Activated T-cell treated with anti-CD3 and anti-CD28 coated beads, Interleukin-2, amount 50 U/mL, for 72 hours (primary cell): ENCODE data around the gene ARHGEF16. TPM values are rescaled to one million over a fixed set of nuclear protein-coding genes. Genes with fewer than 3 reads are reported as not detected.

Source experiments
- ATAC-seq, 2 donors: fragments of 150-1000 bp; cut with Tn5 transposase; replicated peaks in 1 of 2; 2 replicates each; pipeline ENCODE4 v1.10.0; 2021; ENCODE audit warnings: moderate library complexity in 2 of 2, mild to moderate bottlenecking in 1 of 2
- DNase-seq, 2 donors: peaks; one replicate each; pipeline ENCODE4 v3.0.0; 2021 to 2022; ENCODE audit warnings: mixed read lengths in 1 of 2
- H3K27ac Mint-ChIP-seq: one replicate; pipeline ENCODE4 v1.8.0; 2022; ENCODE audit warnings: mild to moderate bottlenecking, moderate library complexity, mixed read lengths
- H3K27me3 Mint-ChIP-seq: one replicate; pipeline ENCODE4 v1.8.0; 2022; ENCODE audit warnings: low read depth, mixed read lengths
- H3K36me3 Mint-ChIP-seq, 2 donors: one replicate each; pipeline ENCODE4 v1.8.0; 2022; ENCODE audit warnings: mixed read lengths in 2 of 2, mild to moderate bottlenecking in 1 of 2; ENCODE audit not compliant: insufficient read depth in 2 of 2
- H3K4me1 Mint-ChIP-seq: one replicate; pipeline ENCODE4 v1.8.0; 2022; ENCODE audit warnings: low read depth, mixed read lengths
- H3K4me3 Mint-ChIP-seq, 2 donors: one replicate each; pipeline ENCODE4 v1.8.0; 2022; ENCODE audit warnings: mild to moderate bottlenecking in 2 of 2, mixed read lengths in 2 of 2, moderate library complexity in 2 of 2
- H3K9me3 Mint-ChIP-seq, 2 donors: one replicate each; pipeline ENCODE4 v1.8.0; 2022; ENCODE audit warnings: mixed read lengths in 2 of 2
- total RNA-seq, 2 donors: library from RNA; stranded (reverse); gene quantifications; one replicate each; pipeline ENCODE4 v1.2.3, GENCODE V29; 2022

ARHGEF16 gene
- total RNA-seq, 2 donors from 2014 or later: 0.14 TPM; not detected in 1

DNA sequence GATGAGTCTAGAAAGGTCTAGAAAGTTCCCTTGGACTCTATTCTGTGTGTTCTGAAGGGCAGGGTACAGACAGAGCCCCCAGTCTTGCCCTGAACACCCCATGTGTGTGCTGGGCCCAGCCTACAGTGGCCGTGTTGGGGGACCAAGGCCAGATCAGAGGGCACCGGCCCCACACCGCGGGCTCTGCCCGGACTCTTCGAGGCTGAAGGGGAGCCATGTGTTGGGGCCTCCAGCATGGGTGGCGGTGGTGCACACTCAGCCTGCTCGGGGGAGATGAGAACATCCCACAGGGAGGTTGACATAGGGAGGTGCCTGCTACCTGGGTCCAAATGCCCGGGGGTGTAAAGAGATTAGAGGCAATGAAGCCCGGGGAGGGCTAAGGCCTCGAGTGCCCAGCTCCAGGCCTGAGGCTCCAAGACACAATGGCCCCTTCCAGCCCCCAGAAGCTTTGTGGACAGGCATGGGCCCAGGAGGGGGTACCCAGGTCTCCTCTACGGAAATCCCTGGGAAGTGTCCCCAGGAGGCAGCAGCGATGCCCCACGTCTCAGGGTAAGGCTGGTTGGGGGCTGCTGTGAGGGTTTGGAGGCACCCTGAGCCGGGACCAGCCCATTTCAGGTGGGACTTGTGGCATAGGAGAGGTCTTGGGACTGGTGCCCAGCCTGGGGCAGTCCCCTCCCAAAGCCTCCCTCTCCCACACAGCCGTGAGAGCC is 12.1 kb downstream of the ARHGEF16 start:
- Mint-ChIP-seq H3K9me3 (no peaks in the 10 kb centered on the region), H3K27me3 (no peaks in the 10 kb centered on the region)
- DNase-seq: no peak

GRCh38 chr1:3467096-3468036 is 12.9 kb downstream of the ARHGEF16 start:
- ATAC-seq (no peak), DNase-seq (no peak)
- no peaks in the 10 kb centered on the region for H3K9me3 Mint-ChIP-seq
- H3K36me3 Mint-ChIP-seq: no peaks in the 10 kb centered on the region
- no peak overlapping the region for H3K4me3 Mint-ChIP-seq
- no peaks in the 10 kb centered on the region for H3K4me1 Mint-ChIP-seq
- H3K27me3 Mint-ChIP-seq: no peaks in the 10 kb centered on the region
- no peak overlapping the region for H3K27ac Mint-ChIP-seq

More for the DNA sequence above, 12.1 kb downstream of the ARHGEF16 start:
- Mint-ChIP-seq H3K4me1 (no peaks in the 10 kb centered on the region), H3K36me3 (no peaks in the 10 kb centered on the region), H3K27ac (no peak overlapping the region), H3K4me3 (no peak overlapping the region)
- ATAC-seq: no peak

DNA sequence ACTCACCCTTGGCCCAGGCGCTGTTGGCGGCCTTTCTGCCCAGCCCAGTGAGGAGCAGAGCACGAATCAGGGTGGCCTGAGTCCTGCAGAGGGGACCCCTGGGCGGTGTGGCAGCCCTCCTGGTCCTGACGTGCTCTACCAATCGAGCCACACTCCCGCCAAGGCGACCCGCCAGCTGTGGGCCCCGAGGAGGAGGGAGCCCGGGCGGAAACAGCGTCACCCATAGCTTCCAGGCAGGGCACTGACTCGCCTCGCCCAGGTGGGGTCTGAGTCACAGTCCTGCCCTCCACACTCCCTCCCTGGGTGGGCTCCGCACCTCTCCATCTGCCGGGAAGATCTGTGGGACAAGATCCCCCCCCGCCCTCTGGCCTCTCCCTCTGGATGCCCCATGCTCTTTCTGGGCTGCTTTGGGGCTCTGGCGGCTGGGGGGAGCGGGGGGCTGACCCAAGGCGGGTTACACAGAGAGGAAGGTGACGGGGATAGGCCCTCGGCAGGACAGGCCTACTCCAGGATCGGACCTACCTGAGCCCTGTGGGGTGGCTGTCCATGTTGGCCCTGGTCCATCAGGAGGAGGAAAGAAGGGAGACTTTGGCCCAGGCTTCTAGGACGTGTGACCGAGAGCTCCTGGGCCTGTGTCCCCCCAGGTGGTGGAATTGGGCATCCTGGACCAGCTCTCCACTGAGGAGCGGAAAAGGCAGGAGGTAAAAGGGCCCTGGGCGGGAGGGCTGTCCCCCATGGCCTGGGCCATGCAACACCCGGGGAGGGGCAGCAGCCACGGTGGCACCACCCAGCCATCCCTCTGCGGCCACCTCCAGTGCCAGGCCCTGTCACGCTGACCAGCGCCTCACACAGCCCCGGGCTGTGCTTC is 14.0 kb downstream of the ARHGEF16 start:
- ATAC-seq (no peak), DNase-seq (no peak)
- Mint-ChIP-seq H3K4me1 (no peaks in the 10 kb centered on the region), H3K27me3 (no peaks in the 10 kb centered on the region), H3K36me3 (no peaks in the 10 kb centered on the region), H3K4me3 (no peak overlapping the region), H3K27ac (no peak overlapping the region), H3K9me3 (no peaks in the 10 kb centered on the region)

DNA sequence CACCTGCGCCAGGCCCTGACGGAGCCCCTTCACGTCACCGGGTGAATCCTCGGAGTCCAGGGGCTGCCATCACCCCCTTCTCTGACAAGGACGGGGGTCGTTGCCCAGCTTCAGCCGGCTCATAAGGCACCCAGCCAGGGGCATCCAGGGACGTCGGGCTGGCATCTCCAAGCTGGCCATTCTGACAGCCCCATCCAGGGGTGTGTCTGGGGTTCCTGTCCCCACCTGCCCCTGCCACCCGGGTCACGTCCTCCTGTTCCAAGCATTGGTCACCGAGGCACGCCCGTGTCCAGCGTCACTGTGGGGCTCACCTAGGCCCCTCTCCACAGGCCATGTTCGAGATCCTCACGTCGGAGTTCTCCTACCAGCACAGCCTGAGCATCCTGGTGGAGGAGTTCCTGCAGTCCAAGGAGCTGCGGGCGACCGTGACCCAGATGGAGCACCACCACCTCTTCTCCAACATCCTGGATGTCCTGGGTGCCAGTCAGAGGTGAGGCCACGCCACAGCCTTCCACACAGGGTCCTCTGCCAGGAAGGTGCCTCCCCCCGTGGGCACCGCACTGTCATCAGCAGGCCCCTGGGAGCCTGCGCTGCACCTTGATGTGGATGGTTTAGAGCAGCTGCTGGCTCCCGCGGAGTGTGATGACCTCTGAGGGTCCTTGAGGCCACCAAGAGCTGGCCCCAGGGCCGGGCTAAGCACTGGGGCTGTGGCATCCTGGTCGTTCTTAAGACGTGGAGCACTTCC is 14.8 kb downstream of the ARHGEF16 start:
- H3K27ac Mint-ChIP-seq: no peak overlapping the region
- no peaks in the 10 kb centered on the region for H3K9me3 Mint-ChIP-seq
- H3K36me3 Mint-ChIP-seq: no peaks in the 10 kb centered on the region
- ATAC-seq (no peak), DNase-seq (no peak)
- no peaks in the 10 kb centered on the region for H3K4me1 Mint-ChIP-seq
- no peak overlapping the region for H3K4me3 Mint-ChIP-seq
- H3K27me3 Mint-ChIP-seq: no peaks in the 10 kb centered on the region

- no peak for DNase-seq
- no peak overlapping the region for H3K4me3 Mint-ChIP-seq
- H3K4me1 Mint-ChIP-seq: no peaks in the 10 kb centered on the region
- H3K27me3 Mint-ChIP-seq: no peaks in the 10 kb centered on the region
- no peaks in the 10 kb centered on the region for H3K9me3 Mint-ChIP-seq
- H3K27ac Mint-ChIP-seq: no peak overlapping the region
- no peak for ATAC-seq
- no peaks in the 10 kb centered on the region for H3K36me3 Mint-ChIP-seq
Observed at GRCh38 chr1:3469849-3470649, 15.6 kb downstream of the ARHGEF16 start.

DNA sequence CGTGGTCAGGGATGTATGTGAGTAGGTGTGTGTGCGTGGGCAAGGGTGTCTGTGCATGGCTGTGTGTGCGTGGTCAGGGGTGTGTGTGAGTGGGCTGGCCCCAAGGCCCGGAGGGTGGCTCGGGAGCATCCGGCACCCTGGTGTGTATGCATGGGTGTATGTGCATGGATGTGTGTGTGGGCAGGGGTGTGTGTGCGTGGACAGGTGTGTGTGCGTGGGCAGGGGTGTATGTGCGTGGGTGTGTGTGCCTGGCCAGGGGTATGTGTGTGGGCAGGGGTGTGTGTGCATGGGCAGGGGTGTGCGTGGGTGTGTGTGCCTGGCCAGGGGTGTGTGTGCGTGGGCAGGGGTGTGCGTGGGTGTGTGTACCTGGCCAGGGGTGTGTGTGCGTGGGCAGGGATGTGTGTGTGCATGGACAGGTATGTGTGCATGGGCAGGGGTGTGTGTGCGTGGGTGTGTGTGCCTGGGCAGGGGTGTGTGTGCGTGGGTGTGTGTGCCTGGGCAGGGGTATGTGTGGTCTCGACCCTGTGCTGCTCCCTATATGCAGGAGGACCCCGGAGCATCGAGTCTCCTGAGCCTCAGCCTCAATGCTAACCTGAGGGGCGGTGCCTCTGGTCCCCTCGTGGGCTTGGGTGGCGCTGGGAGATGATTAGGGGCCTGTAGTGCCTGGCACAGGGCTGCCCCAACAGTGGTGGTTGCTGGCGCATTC is 16.3 kb downstream of the ARHGEF16 start:
- no peaks in the 10 kb centered on the region for H3K36me3 Mint-ChIP-seq
- ATAC-seq: no peak
- no peaks in the 10 kb centered on the region for H3K27me3 Mint-ChIP-seq
- no peak overlapping the region for H3K4me3 Mint-ChIP-seq
- H3K27ac Mint-ChIP-seq: no peak overlapping the region
- no peaks in the 10 kb centered on the region for H3K4me1 Mint-ChIP-seq
- no peak for DNase-seq
- H3K9me3 Mint-ChIP-seq: no peaks in the 10 kb centered on the region

DNA sequence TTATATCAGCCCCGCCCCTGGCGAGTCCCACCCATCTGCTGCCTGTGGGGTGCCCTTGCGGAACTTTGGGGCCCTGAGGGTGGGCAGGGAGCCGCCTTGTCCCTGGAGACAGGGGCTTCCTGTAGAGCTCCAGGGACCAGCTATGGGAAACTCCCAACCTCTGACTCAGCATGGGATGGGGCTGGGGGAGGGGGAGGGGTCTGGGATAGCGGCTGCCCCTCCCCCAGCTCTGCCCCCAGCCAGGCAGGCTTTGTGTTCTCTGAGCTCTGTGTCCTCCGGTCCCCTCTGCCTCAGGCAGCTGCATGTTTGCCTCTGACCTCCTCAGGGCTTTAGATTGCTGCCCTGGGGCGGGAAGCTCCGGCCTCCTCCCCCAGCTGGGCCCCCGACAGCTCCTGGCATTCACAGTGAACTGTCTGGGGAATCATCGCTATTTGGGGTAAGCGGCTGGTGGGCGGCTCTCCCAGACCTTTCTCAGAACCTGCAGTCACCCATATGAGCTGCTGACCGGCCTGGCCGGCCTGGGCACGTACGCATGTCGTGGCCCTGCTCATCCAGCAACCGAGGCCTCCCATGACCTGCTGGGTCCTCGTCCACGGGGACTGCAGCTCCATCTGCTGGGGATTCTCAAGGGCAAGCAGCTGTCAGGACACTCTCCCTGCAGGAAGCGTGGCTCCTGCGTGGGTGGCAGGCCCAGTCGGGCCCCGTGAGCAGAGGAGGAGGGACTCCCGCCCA is 17.1 kb downstream of the ARHGEF16 start:
- H3K36me3 Mint-ChIP-seq: no peaks in the 10 kb centered on the region

DNA sequence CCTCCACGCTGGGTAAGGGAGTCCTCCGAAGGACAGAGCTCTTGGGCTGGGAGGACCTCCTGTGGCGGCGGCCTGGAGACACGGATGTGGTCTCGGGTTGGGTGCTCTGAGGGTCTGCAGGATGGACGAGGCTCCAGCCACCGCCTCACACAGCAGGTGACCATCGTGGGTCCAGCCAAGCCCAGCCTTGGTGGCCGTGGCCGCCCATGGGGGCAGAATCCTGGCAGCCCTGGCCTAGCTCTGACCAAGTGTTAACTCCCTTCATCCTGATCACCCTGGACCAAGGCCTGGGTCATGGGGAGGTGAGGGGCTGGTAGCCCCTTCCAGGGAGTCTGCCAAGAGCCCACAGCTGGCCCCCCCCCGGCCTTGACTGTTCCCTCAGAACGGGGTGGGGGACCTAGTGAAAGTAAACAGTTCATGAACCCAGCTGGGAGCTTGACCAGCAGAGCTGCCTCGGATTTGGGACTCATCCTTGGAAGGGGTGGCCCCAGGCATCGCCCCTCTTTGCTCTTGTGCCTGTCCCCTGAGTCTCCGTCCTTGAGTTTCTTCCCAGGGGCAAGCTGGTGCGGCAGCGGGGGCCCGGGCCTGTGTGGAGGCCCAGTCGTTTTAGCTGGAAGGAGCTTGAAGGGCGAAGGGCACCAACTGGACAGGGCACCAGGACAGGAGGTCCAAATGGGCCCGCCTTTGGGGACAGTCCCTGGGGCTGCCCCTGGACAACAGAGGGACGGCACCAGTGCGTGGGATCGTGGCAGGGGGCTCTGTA is 17.8 kb downstream of the ARHGEF16 start:
- no peaks in the 10 kb centered on the region for H3K4me1 Mint-ChIP-seq
- ATAC-seq (no peak), DNase-seq (no peak)
- H3K36me3 Mint-ChIP-seq: no peaks in the 10 kb centered on the region
- H3K27me3 Mint-ChIP-seq: no peaks in the 10 kb centered on the region
- H3K9me3 Mint-ChIP-seq: no peaks in the 10 kb centered on the region
- H3K27ac Mint-ChIP-seq: no peak overlapping the region
- H3K4me3 Mint-ChIP-seq: no peak overlapping the region

More for the DNA sequence above, 17.1 kb downstream of the ARHGEF16 start:
- H3K27me3 Mint-ChIP-seq: no peaks in the 10 kb centered on the region
- ATAC-seq (no peak), DNase-seq (no peak)
- no peaks in the 10 kb centered on the region for H3K9me3 Mint-ChIP-seq
- H3K4me3 Mint-ChIP-seq: no peak overlapping the region
- H3K27ac Mint-ChIP-seq: no peak overlapping the region
- H3K4me1 Mint-ChIP-seq: no peaks in the 10 kb centered on the region

DNA sequence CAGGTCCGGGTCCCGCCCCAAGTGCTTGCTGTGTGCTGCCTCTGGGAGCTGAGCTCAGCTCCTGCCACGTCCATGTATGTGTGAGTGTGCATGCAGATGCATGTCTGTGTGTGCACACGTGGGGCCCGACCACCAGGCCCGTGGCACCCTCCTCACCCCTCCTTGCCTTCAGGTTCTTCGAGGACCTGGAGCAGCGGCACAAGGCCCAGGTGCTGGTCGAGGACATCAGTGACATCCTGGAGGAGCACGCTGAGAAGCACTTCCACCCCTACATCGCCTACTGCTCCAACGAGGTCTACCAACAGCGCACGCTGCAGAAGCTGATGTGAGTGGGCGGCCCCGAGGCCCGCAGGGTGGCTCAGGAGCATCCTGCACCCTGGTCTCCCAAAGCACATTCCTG is 18.4 kb downstream of the ARHGEF16 start:
- ATAC-seq: no peak
- Mint-ChIP-seq H3K36me3 (no peaks in the 10 kb centered on the region), H3K9me3 (no peaks in the 10 kb centered on the region), H3K4me1 (no peaks in the 10 kb centered on the region), H3K27me3 (no peaks in the 10 kb centered on the region), H3K4me3 (no peak overlapping the region), H3K27ac (no peak overlapping the region)
- DNase-seq: no peak

DNA sequence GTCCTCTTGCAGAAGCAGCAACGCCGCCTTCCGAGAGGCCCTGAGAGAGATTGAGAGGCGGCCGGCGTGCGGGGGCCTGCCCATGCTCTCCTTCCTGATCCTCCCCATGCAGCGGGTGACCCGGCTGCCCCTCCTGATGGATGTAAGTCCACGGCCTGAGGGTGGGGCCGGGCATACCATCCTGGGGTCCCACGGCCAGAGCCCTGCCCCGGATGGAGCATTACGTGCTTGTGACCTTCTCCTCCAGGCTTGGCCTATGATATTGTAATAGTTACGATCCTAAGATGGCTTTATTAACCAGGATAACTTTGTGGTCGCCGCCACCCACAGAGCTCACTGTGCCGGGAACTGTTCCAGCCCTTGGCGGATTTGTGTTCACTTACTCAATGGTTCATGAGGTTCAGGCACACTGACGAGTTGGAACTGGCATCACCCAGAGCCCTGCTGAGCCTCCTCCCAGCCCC is 18.9 kb downstream of the ARHGEF16 start:
- Mint-ChIP-seq H3K4me1 (no peaks in the 10 kb centered on the region), H3K27ac (no peak overlapping the region), H3K9me3 (no peaks in the 10 kb centered on the region), H3K36me3 (no peaks in the 10 kb centered on the region), H3K4me3 (no peak overlapping the region), H3K27me3 (no peaks in the 10 kb centered on the region)
- ATAC-seq (no peak), DNase-seq (no peak)
